WTC11 (cell line): ENCODE measurements around the gene TSG101. TPM values are rescaled to one million over a fixed set of nuclear protein-coding genes. Genes with fewer than 3 reads are reported as not detected.
A peak's percentile ranks its signal among the peaks of the same experiment; 100 is the strongest.

Experiments used
- ATAC-seq: fragments of 200-7000 bp; cut with Tn5 transposase; 2 replicates; pipeline ENCODE4 v1.10.0; 2021; ENCODE audit warnings: mild to moderate bottlenecking, moderate library complexity
- CTCF ChIA-PET: fragments of 300-600 bp; sonication (Branson Sonifier 250); formaldehyde crosslinking; loops from one replicate; lab custom pipeline; 2021; ENCODE audit warnings: antibody characterized with exemption; lab: Charles Lee
- POLR2A ChIA-PET: fragments of 350-600 bp; sonication (Branson Sonifier 250); formaldehyde crosslinking; loops from one replicate; lab custom pipeline; 2021; ENCODE audit warnings: antibody characterized with exemption; lab: Charles Lee
- DNase-seq: peaks from one replicate; pipeline ENCODE4 v3.0.0; 2021; ENCODE audit warnings: low spot score
- H3K27ac Mint-ChIP-seq: 2 replicates; pipeline ENCODE4 v1.8.0; 2021; ENCODE audit warnings: mixed read lengths
- H3K27me3 Mint-ChIP-seq: 2 replicates; pipeline ENCODE4 v1.8.0; 2021; ENCODE audit warnings: low read depth, mild to moderate bottlenecking, moderate library complexity, mixed read lengths
- H3K36me3 Mint-ChIP-seq: 2 replicates; pipeline ENCODE4 v1.8.0; 2021; ENCODE audit warnings: mixed read lengths
- H3K4me1 Mint-ChIP-seq: 2 replicates; pipeline ENCODE4 v1.8.0; 2022; ENCODE audit warnings: mixed read lengths
- H3K4me3 Mint-ChIP-seq: 2 replicates; pipeline ENCODE4 v1.8.0; 2021; ENCODE audit warnings: mild to moderate bottlenecking, moderate library complexity, mixed read lengths
- H3K9me3 Mint-ChIP-seq: 2 replicates; pipeline ENCODE4 v1.8.0; 2021; ENCODE audit warnings: mixed read lengths
- ATF1 ChIP-seq: sonication (generic); formaldehyde crosslinking; IDR thresholded peaks from 2 replicates; pipeline ENCODE4 v1.8.1; 2023; ENCODE audit warnings: mild to moderate bottlenecking, moderate library complexity, missing genetic modification reagents
- ATF6 ChIP-seq: sonication (generic); formaldehyde crosslinking; IDR thresholded peaks from 2 replicates; pipeline ENCODE4 v1.8.1; 2023; ENCODE audit warnings: mild to moderate bottlenecking, missing genetic modification reagents
- CREM ChIP-seq: sonication (generic); formaldehyde crosslinking; IDR thresholded peaks from 2 replicates; pipeline ENCODE4 v1.8.1; 2022; ENCODE audit warnings: mild to moderate bottlenecking, missing genetic modification reagents, moderate library complexity
- E2F5 ChIP-seq: sonication (generic); formaldehyde crosslinking; IDR thresholded peaks from 2 replicates; pipeline ENCODE4 v1.8.1; 2022; ENCODE audit warnings: mild to moderate bottlenecking, moderate library complexity, missing genetic modification reagents
- JAZF1 ChIP-seq: fragments of 250-450 bp; sonication (Bioruptor Pico); IDR thresholded peaks from 2 replicates; pipeline ENCODE4 v1.9.0; 2021; ENCODE audit warnings: moderate library complexity, mild to moderate bottlenecking, inconsistent platforms
- KAT7 ChIP-seq: sonication (generic); formaldehyde crosslinking; IDR thresholded peaks from 2 replicates; pipeline ENCODE4 v1.8.1; 2023; ENCODE audit warnings: missing genetic modification reagents, mild to moderate bottlenecking, borderline replicate concordance
- MAX ChIP-seq: sonication (generic); formaldehyde crosslinking; IDR thresholded peaks from 2 replicates; pipeline ENCODE4 v1.8.0; 2022; ENCODE audit warnings: mild to moderate bottlenecking, missing genetic modification reagents
- MXD4 ChIP-seq: fragments of 250-450 bp; sonication (Bioruptor Pico); IDR thresholded peaks from 2 replicates; pipeline ENCODE4 v1.8.0; 2021; ENCODE audit warnings: mild to moderate bottlenecking, moderate library complexity, borderline replicate concordance
- NR2C2 ChIP-seq: sonication (generic); formaldehyde crosslinking; IDR thresholded peaks from 2 replicates; pipeline ENCODE4 v1.8.0; 2022; ENCODE audit warnings: mild to moderate bottlenecking, missing genetic modification reagents
- SP1 ChIP-seq: sonication (generic); formaldehyde crosslinking; conservative IDR thresholded peaks from 2 replicates; pipeline ENCODE4 v1.8.1; 2022; ENCODE audit warnings: missing genetic modification reagents
- TCF7 ChIP-seq: sonication (generic); formaldehyde crosslinking; IDR thresholded peaks from 2 replicates; pipeline ENCODE4 v1.8.0; 2022; ENCODE audit warnings: mild to moderate bottlenecking, low read depth, missing genetic modification reagents, moderate library complexity
- ZNF121 ChIP-seq: sonication (generic); formaldehyde crosslinking; IDR thresholded peaks from 2 replicates; pipeline ENCODE4 v1.8.0; 2023; ENCODE audit warnings: missing genetic modification reagents
- ZSCAN18 ChIP-seq: fragments of 250-450 bp; sonication (Bioruptor Pico); IDR thresholded peaks from 2 replicates; pipeline ENCODE4 v2.1.2; 2022; ENCODE audit warnings: mild to moderate bottlenecking, moderate library complexity
- total RNA-seq: library from RNA; stranded (reverse); gene quantifications from 3 replicates; pipeline ENCODE4 v1.2.3, GENCODE V29; 2021
- TF ChIP-seq, protein P1 (sequence below): fragments of 250-450 bp; sonication (Bioruptor Pico); IDR thresholded peaks from 2 replicates; pipeline ENCODE4 v1.9.0; 2021; ENCODE audit warnings: mild to moderate bottlenecking
- TF ChIP-seq, protein P2 (sequence below): sonication (generic); formaldehyde crosslinking; IDR thresholded peaks from 2 replicates; pipeline ENCODE4 v1.8.0; 2022; ENCODE audit warnings: mild to moderate bottlenecking, missing genetic modification reagents
- TF ChIP-seq, protein P3 (sequence below): sonication (generic); formaldehyde crosslinking; IDR thresholded peaks from 2 replicates; pipeline ENCODE4 v1.8.1; 2022; ENCODE audit warnings: missing genetic modification reagents, borderline replicate concordance

Gene TSG101
- total RNA-seq, 1 experiment from 2014 or later, result 41.7 TPM

GRCh38 chr11:18498039-18498438 lies 28.7 kb downstream of the TSG101 start:
- no peaks in the 10 kb centered on the region for H3K9me3 Mint-ChIP-seq

GRCh38 chr11:18495703-18496102 lies 31.0 kb downstream of the TSG101 start:
- H3K36me3 Mint-ChIP-seq, result peaks cover 24% of the 10 kb centered on the region
- no peak for DNase-seq
- POLR2A ChIA-PET, result no interaction called here
- no peak overlapping the region for H3K27ac Mint-ChIP-seq
- TF ChIP-seq ZNF121 (CRISPR knock-in tag), result peak; percentile 43; the same call in 1 of the 2 replicates
- TF ChIP-seq, protein P1, sequence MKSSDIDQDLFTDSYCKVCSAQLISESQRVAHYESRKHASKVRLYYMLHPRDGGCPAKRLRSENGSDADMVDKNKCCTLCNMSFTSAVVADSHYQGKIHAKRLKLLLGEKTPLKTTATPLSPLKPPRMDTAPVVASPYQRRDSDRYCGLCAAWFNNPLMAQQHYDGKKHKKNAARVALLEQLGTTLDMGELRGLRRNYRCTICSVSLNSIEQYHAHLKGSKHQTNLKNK (CRISPR knock-in tag), result no peak
- H3K4me1 Mint-ChIP-seq, result no peaks in the 10 kb centered on the region
- H3K27me3 Mint-ChIP-seq, result no peaks in the 10 kb centered on the region
- H3K4me3 Mint-ChIP-seq, result no peak overlapping the region
- no peaks in the 10 kb centered on the region for H3K9me3 Mint-ChIP-seq
- ATAC-seq, result no peak
- CTCF ChIA-PET, result interaction anchor here (0.5 kb wide), 1 partner anchor 55 kb away, joined by 3 read pairs; no protein-coding TSS in a partner anchor

More at GRCh38 chr11:18498039-18498438, 28.7 kb downstream of the TSG101 start:
- H3K36me3 Mint-ChIP-seq, result peaks cover 44% of the 10 kb centered on the region
- ATAC-seq (no peak), DNase-seq (no peak)
- no peaks in the 10 kb centered on the region for H3K4me1 Mint-ChIP-seq
- no peaks in the 10 kb centered on the region for H3K27me3 Mint-ChIP-seq
- H3K27ac Mint-ChIP-seq, result no peak overlapping the region
- TF ChIP-seq ATF6 (CRISPR knock-in tag) (no peak), ZSCAN18 (no peak), ATF1 (CRISPR knock-in tag) (no peak), KAT7 (no peak), MAX (CRISPR knock-in tag) (no peak), SP1 (CRISPR knock-in tag) (no peak), NR2C2 (no peak), JAZF1 (CRISPR knock-in tag) (no peak), TCF7 (CRISPR knock-in tag) (no peak), CREM (CRISPR knock-in tag) (no peak), MXD4 (CRISPR knock-in tag) (no peak), E2F5 (no peak)
- TF ChIP-seq, protein P2, sequence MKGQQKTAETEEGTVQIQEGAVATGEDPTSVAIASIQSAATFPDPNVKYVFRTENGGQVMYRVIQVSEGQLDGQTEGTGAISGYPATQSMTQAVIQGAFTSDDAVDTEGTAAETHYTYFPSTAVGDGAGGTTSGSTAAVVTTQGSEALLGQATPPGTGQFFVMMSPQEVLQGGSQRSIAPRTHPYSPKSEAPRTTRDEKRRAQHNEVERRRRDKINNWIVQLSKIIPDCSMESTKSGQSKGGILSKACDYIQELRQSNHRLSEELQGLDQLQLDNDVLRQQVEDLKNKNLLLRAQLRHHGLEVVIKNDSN, result no peak
- TF ChIP-seq, protein P3, sequence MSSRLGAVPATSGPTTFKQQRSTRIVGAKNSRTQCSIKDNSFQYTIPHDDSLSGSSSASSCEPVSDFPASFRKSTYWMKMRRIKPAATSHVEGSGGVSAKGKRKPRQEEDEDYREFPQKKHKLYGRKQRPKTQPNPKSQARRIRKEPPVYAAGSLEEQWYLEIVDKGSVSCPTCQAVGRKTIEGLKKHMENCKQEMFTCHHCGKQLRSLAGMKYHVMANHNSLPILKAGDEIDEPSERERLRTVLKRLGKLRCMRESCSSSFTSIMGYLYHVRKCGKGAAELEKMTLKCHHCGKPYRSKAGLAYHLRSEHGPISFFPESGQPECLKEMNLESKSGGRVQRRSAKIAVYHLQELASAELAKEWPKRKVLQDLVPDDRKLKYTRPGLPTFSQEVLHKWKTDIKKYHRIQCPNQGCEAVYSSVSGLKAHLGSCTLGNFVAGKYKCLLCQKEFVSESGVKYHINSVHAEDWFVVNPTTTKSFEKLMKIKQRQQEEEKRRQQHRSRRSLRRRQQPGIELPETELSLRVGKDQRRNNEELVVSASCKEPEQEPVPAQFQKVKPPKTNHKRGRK (CRISPR knock-in tag), result no peak
- TF ChIP-seq, all 79 proteins: peak for 0
- H3K4me3 Mint-ChIP-seq, result no peak overlapping the region
- POLR2A ChIA-PET, result interaction anchor here (0.6 kb wide), 1 partner anchor 134 kb away, joined by 4 read pairs; no protein-coding TSS in a partner anchor
- CTCF ChIA-PET, result no interaction called here
